ENCODE results near the gene RETREG1. TPM values are rescaled to one million over a fixed set of nuclear protein-coding genes. Genes with fewer than 3 reads are reported as not detected.
A peak's percentile ranks its signal among the peaks of the same experiment; 100 is the strongest.
"Not testable (repeated sequence)": the region's sequence is repeated elsewhere in the genome, so short reads cannot be mapped to it uniquely, and the experiment has no call there.

The RETREG1 gene
- total RNA-seq, 6 donors from 2014 or later = 17.6 to 50.2 (median 28.3) TPM

DNA sequence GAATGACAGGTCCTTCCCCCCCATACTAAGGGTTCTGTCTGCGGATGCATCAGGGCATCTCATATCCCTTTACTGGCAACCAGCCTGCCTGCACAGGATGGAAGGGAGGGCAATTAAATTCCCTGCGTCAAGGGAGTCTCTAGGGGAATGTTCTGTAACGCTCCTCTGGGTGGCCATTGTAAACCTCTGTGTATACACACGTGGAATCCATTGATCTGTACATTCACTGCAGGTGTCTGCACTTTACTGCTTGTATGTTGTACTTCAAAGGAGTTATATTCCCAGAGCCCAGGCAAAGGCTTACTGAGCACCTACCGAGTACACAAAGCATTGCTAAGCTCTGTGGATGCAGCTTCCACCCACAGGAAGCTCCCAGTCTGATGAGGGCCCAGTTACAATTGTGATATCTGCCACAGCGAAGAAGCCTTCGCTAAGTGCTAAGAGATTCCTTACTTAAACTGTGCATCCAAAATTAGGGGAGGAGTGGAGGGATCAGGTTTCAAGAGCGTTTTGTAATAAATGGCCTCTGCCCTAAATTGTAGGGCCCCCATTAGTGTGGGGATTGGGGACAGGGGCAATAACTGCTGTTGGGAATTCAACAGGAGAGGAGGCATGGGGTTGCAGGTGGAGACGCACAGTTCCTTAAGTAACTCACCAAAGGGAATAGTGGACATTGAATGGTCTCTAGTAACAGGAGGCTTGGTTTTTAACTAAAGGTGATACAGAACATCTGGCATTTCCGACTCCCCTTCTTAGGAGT is 1.5 kb upstream of the RETREG1 start:
- DNase-seq = no peak
- Histone ChIP-seq H3K4me1 (peaks cover 6 to 23% (median 11%) of the 10 kb centered on the region in 4 donors), H3K27ac (no peak overlapping the region), H3K9me3 (no peaks in the 10 kb centered on the region), H3K36me3 (no peaks in the 10 kb centered on the region), H3K27me3 (no peaks in the 10 kb centered on the region), H3K4me3 (no peak overlapping the region)
- WGBS, 2 donors = 75 to 90% methylated on average over 10 of the region's 10 CpGs
- no peak for ATAC-seq (ENCODE audit: low FRiP score in 2 of 2)
- no peak for TF ChIP-seq CTCF (IDR thresholded peaks at IDR 0.05)
- TF ChIP-seq POLR2A (IDR thresholded peaks at IDR 0.05) = no peak
- TF ChIP-seq POLR2AphosphoS5 (IDR thresholded peaks at IDR 0.05) = no peak
- TF ChIP-seq EP300 (IDR thresholded peaks at IDR 0.05) = no peak

DNA sequence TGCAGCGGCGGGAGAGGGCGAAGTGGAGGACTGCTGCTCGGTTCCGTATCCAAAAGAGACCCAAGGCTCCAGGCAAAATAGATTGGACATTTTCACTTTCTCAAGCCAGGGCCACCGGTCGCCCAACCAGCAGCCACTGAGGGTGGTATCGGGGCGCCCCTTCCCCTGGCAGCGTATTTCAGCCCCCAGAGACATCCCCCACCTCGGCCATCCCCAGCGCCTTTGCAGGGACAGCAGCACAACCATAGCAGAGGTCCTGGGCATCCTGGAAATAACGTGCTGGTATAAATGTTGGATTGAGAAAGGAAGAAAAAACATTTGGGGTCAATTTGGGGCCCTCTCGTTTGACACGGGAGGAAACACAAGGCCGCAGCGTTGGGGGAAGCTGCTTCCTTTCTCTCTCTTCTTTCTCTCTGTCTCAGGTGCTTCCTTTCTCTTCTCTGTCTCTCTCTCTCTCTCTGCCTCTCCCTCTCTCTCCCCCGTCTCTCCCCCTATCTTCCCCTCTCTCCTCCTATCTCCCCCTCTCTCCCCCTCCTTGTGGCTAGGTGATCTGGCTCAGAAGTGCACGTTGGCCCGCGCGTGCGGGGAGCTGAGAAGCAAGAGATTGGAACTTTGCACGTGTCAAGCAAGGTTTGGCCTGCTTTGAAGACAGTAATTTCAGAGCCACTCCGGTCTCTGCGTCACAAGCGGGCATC is 624 bp upstream of the RETREG1 start:
- peak overlapping the region; percentile 27 to 87 (median 69) for H3K4me3 ChIP-seq
- no peaks in the 10 kb centered on the region for H3K27me3 ChIP-seq
- TF ChIP-seq CTCF (IDR thresholded peaks at IDR 0.05) (no peak), POLR2AphosphoS5 (IDR thresholded peaks at IDR 0.05) (no peak), EP300 (IDR thresholded peaks at IDR 0.05) (no peak), POLR2A (IDR thresholded peaks at IDR 0.05) (no peak)
- peaks cover 6 to 23% (median 11%) of the 10 kb centered on the region in 4 donors for H3K4me1 ChIP-seq
- ATAC-seq (ENCODE audit: low FRiP score in 2 of 2) = no peak
- H3K36me3 ChIP-seq = no peaks in the 10 kb centered on the region
- peak in 1 of 2 donors; percentile 72 for DNase-seq
- no peaks in the 10 kb centered on the region for H3K9me3 ChIP-seq
- WGBS, 2 donors = 26 to 40% methylated on average over 22 to 27 of the region's 27 CpGs
- peak overlapping the region; percentile 47 to 68 (median 60) for H3K27ac ChIP-seq

DNA sequence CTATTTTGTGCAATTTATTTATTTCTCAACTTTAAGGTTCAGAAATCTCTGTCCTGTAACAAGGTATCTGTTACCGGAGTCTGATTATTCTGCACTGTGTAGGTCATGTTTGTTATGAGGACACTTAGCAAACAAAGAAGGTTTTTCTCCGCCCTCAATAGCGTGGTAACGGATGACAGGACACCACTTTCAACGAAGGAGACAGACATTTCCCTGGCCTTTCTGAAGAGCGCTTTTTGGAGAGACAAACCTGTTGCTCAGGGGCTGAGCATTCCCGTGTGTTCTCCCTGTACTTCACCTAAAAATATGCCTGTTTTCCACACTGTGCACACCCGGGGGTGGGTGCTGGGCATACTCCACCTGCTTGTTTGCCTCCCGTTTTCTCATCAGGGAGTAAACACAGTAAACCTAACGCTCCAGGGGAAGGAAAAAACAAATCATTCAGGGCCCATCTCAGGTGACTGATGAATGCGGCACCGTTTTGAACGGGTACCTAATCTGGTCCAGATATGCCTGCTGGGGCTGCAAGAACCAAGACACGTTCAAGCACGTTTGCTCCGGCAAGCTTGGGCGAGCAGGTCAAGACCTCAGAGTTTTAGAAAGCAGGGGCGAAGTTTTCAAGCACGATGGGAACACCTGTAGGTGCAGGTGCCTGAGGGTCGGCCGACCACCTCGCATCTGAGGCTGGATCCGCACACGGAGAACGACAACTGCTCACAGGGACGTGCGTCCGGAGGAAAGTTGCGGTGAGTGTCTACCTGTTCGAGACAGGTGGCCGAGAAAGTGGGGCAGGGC is 859 bp downstream of the RETREG1 start:
- peak overlapping the region in 2 of 4 donors; percentile 54 to 65 for H3K27ac ChIP-seq
- peaks cover 6 to 23% (median 11%) of the 10 kb centered on the region in 4 donors for H3K4me1 ChIP-seq
- H3K27me3 ChIP-seq = no peaks in the 10 kb centered on the region
- TF ChIP-seq EP300 (IDR thresholded peaks at IDR 0.05) (no peak), POLR2A (IDR thresholded peaks at IDR 0.05) (no peak), CTCF (IDR thresholded peaks at IDR 0.05) (no peak), POLR2AphosphoS5 (IDR thresholded peaks at IDR 0.05) (no peak)
- no peaks in the 10 kb centered on the region for H3K9me3 ChIP-seq
- no peaks in the 10 kb centered on the region for H3K36me3 ChIP-seq
- DNase-seq = no peak
- 14 to 33% methylated on average over 10 to 31 of the region's 31 CpGs for WGBS, 2 donors
- no peak for ATAC-seq (ENCODE audit: low FRiP score in 2 of 2)
- H3K4me3 ChIP-seq = peak overlapping the region; percentile 32 to 87 (median 69)

DNA sequence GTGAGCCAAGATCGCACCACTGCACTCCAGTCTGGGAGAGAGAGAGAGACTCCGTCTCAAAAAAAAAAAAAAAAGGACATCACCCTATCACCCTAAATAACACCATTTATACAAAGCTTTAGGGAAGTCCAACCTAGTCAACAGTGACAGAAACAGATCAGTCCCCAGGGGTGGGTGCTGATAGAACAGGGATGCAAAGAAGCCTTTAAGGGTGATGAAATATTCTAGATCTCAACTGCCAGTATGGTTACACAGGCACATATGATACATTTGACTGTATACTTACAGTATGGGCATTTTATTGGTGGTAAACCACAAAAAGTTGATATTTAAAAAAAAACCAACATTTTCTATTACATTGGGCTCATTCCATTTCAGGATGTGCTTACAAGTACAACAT is 4.8 kb downstream of the RETREG1 start:
- TF ChIP-seq POLR2A (IDR thresholded peaks at IDR 0.05) (no peak), EP300 (IDR thresholded peaks at IDR 0.05) (no peak), POLR2AphosphoS5 (IDR thresholded peaks at IDR 0.05) (no peak), CTCF (IDR thresholded peaks at IDR 0.05) (no peak)
- no peaks in the 10 kb centered on the region for H3K27me3 ChIP-seq
- ATAC-seq (ENCODE audit: low FRiP score in 2 of 2) = no peak
- no peak overlapping the region for H3K27ac ChIP-seq
- 89 to 97% methylated on average over 2 of the region's 2 CpGs for WGBS, 2 donors
- no peak overlapping the region for H3K4me3 ChIP-seq
- no peaks in the 10 kb centered on the region for H3K9me3 ChIP-seq
- H3K36me3 ChIP-seq = no peaks in the 10 kb centered on the region
- no peak for DNase-seq
- peaks cover 6 to 16% (median 11%) of the 10 kb centered on the region in 4 donors for H3K4me1 ChIP-seq

- not testable (repeated sequence) for DNase-seq; H3K4me1 ChIP-seq; H3K27me3 ChIP-seq; H3K4me3 ChIP-seq; ATAC-seq (ENCODE audit: low FRiP score in 2 of 2); H3K36me3 ChIP-seq; H3K9me3 ChIP-seq; H3K27ac ChIP-seq
- 88 to 89% methylated on average over 2 of the region's 2 CpGs for WGBS, 2 donors
These were observed 5.9 kb downstream of the RETREG1 start for GRCh38 chr5:16610896-16611295.
